HCT116 (cell line): ENCODE measurements around the gene TRIM13.

Experiments
- CBX3 ChIP-seq: IDR thresholded peaks from 2 replicates; pipeline ENCODE4 v1.6.1; 2012; ENCODE audit warnings: low read depth
- EGR1 ChIP-seq: IDR thresholded peaks from 2 replicates; pipeline ENCODE4 v1.6.1; 2012; ENCODE audit warnings: low read depth
- EZH2phosphoT487 ChIP-seq: fragments of 200-600 bp; IDR thresholded peaks from 2 replicates; pipeline ENCODE4 v1.6.1; 2018; ENCODE audit warnings: antibody characterized with exemption, borderline replicate concordance
- POLR2A ChIP-seq: IDR thresholded peaks from 2 replicates; pipeline ENCODE4 v1.7.0; 2011; ENCODE audit warnings: borderline replicate concordance; ENCODE audit not compliant: insufficient read depth, insufficient read length; ENCODE audit errors: extremely low read depth
- POLR2AphosphoS5 ChIP-seq: IDR thresholded peaks from 2 replicates; pipeline ENCODE4 v1.6.1; 2011; ENCODE audit warnings: mild to moderate bottlenecking, low read depth, low read length, moderate library complexity
- YY1 ChIP-seq: IDR thresholded peaks from 2 replicates; pipeline ENCODE4 v1.6.1; 2011; ENCODE audit warnings: low read length, low read depth, moderate library complexity, mild to moderate bottlenecking; ENCODE audit not compliant: insufficient replicate concordance; ENCODE audit errors: extremely low read depth
- TF ChIP-seq, protein P1 (sequence below), 3 experiments: fragments of 200-600 bp in 1 of 3; sonication (generic) in 1 of 3; IDR thresholded peaks in 2 of 3; conservative IDR thresholded peaks in 1 of 3; 2 replicates each; pipeline ENCODE4 v1.5.1; 2012 to 2017; ENCODE audit warnings: low read depth in 2 of 3, low read length in 2 of 3, antibody characterized with exemption in 1 of 3, borderline replicate concordance in 1 of 3, control low read depth in 1 of 3, mild to moderate bottlenecking in 1 of 3, mixed read lengths in 1 of 3, mixed run types in 1 of 3, moderate library complexity in 1 of 3; ENCODE audit not compliant: insufficient read depth in 1 of 3
- TF ChIP-seq, protein P2 (sequence below): IDR thresholded peaks from 2 replicates; pipeline ENCODE4 v1.6.1; 2012; ENCODE audit warnings: low read depth

DNA sequence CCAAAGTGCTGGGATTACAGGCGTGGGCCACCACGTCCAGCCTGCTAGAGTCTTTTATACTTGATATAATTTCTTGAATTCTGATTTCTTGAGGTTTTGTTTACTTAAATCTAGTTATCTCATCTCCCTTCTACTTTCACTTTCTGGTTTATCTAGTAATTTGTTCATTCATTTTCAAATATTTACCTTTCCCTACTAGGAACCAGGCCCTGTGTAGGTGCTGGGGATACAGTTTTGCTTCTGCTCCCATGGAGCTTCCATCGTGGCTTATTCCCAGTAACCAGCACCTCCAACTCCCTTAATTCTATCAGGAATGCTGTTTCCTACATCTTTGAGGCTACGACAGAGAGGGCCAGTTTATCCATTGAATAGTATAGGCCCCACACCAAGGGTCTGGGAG, 24.1 kb upstream of the TRIM13 start:
- TF ChIP-seq, protein P1, sequence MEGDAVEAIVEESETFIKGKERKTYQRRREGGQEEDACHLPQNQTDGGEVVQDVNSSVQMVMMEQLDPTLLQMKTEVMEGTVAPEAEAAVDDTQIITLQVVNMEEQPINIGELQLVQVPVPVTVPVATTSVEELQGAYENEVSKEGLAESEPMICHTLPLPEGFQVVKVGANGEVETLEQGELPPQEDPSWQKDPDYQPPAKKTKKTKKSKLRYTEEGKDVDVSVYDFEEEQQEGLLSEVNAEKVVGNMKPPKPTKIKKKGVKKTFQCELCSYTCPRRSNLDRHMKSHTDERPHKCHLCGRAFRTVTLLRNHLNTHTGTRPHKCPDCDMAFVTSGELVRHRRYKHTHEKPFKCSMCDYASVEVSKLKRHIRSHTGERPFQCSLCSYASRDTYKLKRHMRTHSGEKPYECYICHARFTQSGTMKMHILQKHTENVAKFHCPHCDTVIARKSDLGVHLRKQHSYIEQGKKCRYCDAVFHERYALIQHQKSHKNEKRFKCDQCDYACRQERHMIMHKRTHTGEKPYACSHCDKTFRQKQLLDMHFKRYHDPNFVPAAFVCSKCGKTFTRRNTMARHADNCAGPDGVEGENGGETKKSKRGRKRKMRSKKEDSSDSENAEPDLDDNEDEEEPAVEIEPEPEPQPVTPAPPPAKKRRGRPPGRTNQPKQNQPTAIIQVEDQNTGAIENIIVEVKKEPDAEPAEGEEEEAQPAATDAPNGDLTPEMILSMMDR (IDR thresholded peaks at IDR 0.05 in 2 of 3, conservative IDR thresholded peaks at IDR 0.05 in 1 of 3; ENCODE audit: borderline replicate concordance in 1 of 3, insufficient read depth in 1 of 3, low read depth in 2 of 3, low read length in 2 of 3), result no peak
- no peak for TF ChIP-seq EZH2phosphoT487
- no peak for TF ChIP-seq POLR2A
- no peak for TF ChIP-seq CBX3
- no peak for TF ChIP-seq EGR1
- TF ChIP-seq YY1, result no peak
- TF ChIP-seq POLR2AphosphoS5, result no peak
- TF ChIP-seq, protein P2, sequence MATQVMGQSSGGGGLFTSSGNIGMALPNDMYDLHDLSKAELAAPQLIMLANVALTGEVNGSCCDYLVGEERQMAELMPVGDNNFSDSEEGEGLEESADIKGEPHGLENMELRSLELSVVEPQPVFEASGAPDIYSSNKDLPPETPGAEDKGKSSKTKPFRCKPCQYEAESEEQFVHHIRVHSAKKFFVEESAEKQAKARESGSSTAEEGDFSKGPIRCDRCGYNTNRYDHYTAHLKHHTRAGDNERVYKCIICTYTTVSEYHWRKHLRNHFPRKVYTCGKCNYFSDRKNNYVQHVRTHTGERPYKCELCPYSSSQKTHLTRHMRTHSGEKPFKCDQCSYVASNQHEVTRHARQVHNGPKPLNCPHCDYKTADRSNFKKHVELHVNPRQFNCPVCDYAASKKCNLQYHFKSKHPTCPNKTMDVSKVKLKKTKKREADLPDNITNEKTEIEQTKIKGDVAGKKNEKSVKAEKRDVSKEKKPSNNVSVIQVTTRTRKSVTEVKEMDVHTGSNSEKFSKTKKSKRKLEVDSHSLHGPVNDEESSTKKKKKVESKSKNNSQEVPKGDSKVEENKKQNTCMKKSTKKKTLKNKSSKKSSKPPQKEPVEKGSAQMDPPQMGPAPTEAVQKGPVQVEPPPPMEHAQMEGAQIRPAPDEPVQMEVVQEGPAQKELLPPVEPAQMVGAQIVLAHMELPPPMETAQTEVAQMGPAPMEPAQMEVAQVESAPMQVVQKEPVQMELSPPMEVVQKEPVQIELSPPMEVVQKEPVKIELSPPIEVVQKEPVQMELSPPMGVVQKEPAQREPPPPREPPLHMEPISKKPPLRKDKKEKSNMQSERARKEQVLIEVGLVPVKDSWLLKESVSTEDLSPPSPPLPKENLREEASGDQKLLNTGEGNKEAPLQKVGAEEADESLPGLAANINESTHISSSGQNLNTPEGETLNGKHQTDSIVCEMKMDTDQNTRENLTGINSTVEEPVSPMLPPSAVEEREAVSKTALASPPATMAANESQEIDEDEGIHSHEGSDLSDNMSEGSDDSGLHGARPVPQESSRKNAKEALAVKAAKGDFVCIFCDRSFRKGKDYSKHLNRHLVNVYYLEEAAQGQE, result no peak
